ENCODE results near the gene NME2.

NME2 gene

GRCh38 chr17:51214920-51215319, 48.7 kb downstream of the NME2 start:
- DNase-seq = no peak

DNA sequence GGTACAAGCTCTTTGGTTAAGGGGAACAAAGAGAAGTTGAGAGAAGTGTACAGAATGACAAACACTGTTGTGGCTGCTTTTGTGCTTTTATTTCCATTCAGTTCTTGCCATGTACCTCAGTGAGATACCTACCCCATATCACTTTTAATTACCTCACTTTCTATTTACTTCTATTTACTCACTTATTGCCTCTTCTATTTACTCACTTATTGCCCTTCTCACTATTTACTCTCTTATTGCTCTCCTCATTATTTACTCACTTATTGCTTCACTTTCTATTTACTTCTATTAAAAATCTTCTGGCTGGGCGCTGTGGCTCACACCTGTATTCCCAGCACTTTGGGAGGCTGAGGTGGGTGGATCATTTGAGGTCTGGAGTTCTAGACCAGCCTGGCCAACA, 51.7 kb downstream of the NME2 start:
- no peak for DNase-seq

GRCh38 chr17:51221322-51221721, 55.1 kb downstream of the NME2 start:
- no peak for DNase-seq

Measured in NCI-H1694 treated with DMSO at 0.1 percent for 48 hours (cell line).